Caco-2 (cell line): ENCODE measurements around the gene CDC42SE2. TPM values are rescaled to one million over a fixed set of nuclear protein-coding genes. Genes with fewer than 3 reads are reported as not detected.

Source experiments
- BruUV-seq: library from RNA; stranded (reverse); fragments of 400-500 nt; replicated peaks from 2 replicates; lab custom pipeline; 2021; lab: Mats Ljungman, UMichigan
- CTCF ChIA-PET: fragments of 300-600 bp; sonication (Branson Sonifier 250); formaldehyde crosslinking; loops from one replicate; lab custom pipeline; 2022; ENCODE audit warnings: antibody characterized with exemption; lab: Charles Lee
- POLR2A ChIA-PET: fragments of 300-600 bp; sonication (Branson Sonifier 250); formaldehyde crosslinking; loops from one replicate; lab custom pipeline; 2022; ENCODE audit warnings: antibody characterized with exemption; lab: Charles Lee
- DNase-seq, 2 experiments: peaks; one replicate each; pipeline versions ENCODE4 v3.0.0 to v3.0.0-alpha.2; 2020 to 2022
- H3K27me3 ChIP-seq: replicated peaks from 2 replicates; pipeline ENCODE4 v1.6.0; 2011; ENCODE audit warnings: low read length; ENCODE audit not compliant: control insufficient read depth, insufficient read depth
- H3K36me3 ChIP-seq: 2 replicates; pipeline ENCODE4 v1.5.1; 2011; ENCODE audit warnings: low read length; ENCODE audit not compliant: control insufficient read depth, insufficient read depth
- H3K4me1 ChIP-seq: fragments of 250-450 bp; sonication (Bioruptor Pico); 2 replicates; pipeline ENCODE4 v1.5.1; 2020; ENCODE audit warnings: mild to moderate bottlenecking
- H3K4me3 ChIP-seq: 2 replicates; pipeline ENCODE4 v1.5.1; 2011; ENCODE audit warnings: low read depth, mild to moderate bottlenecking, control low read depth, low read length
- H3K9me3 ChIP-seq: fragments of 250-450 bp; sonication (Bioruptor Pico); 2 replicates; pipeline ENCODE4 v1.5.1; 2020; ENCODE audit warnings: mild to moderate bottlenecking, moderate library complexity
- H3K27ac Mint-ChIP-seq: one replicate; pipeline ENCODE4 v1.8.0; 2022; ENCODE audit warnings: mixed read lengths; ENCODE audit not compliant: unreplicated experiment
- H3K27me3 Mint-ChIP-seq: one replicate; pipeline ENCODE4 v1.8.0; 2022; ENCODE audit warnings: mixed read lengths; ENCODE audit not compliant: insufficient read depth, unreplicated experiment
- H3K36me3 Mint-ChIP-seq: one replicate; pipeline ENCODE4 v1.8.0; 2022; ENCODE audit warnings: mild to moderate bottlenecking, mixed read lengths; ENCODE audit not compliant: insufficient read depth, unreplicated experiment
- H3K4me1 Mint-ChIP-seq: one replicate; pipeline ENCODE4 v1.8.0; 2022; ENCODE audit warnings: low read depth, mixed read lengths; ENCODE audit not compliant: unreplicated experiment
- H3K4me3 Mint-ChIP-seq: one replicate; pipeline ENCODE4 v1.8.0; 2022; ENCODE audit warnings: mild to moderate bottlenecking, moderate library complexity, mixed read lengths; ENCODE audit not compliant: unreplicated experiment
- H3K9me3 Mint-ChIP-seq: one replicate; pipeline ENCODE4 v1.8.0; 2022; ENCODE audit warnings: mixed read lengths; ENCODE audit not compliant: unreplicated experiment
- intact Hi-C: fragments of 100-400 bp; cut with micrococcal nuclease; formaldehyde crosslinking; loops from one replicate; pipeline ENCODE4 v1.10.0; 2022; ENCODE audit not compliant: unreplicated experiment
- total RNA-seq: library from RNA; stranded (reverse); gene quantifications from 2 replicates; pipeline ENCODE4 v1.2.3, GENCODE V29; 2022
- TF ChIP-seq, protein P1 (sequence below), 2 experiments: fragments of 200-600 bp in 1 of 2; IDR thresholded peaks; 1 replicate in 1 of 2; 2 replicates in 1 of 2; pipeline versions ENCODE4 v1.5.1 to v1.8.0; 2011 to 2022; ENCODE audit warnings: antibody characterized with exemption in 1 of 2, control low read depth in 1 of 2, inconsistent platforms in 1 of 2, low read depth in 1 of 2, low read length in 1 of 2, mild to moderate bottlenecking in 1 of 2, moderate library complexity in 1 of 2; ENCODE audit not compliant: insufficient read depth in 1 of 2, severe bottlenecking in 1 of 2, unreplicated experiment in 1 of 2

The CDC42SE2 gene
- total RNA-seq, 1 experiment from 2014 or later, result 39.4 TPM

DNA sequence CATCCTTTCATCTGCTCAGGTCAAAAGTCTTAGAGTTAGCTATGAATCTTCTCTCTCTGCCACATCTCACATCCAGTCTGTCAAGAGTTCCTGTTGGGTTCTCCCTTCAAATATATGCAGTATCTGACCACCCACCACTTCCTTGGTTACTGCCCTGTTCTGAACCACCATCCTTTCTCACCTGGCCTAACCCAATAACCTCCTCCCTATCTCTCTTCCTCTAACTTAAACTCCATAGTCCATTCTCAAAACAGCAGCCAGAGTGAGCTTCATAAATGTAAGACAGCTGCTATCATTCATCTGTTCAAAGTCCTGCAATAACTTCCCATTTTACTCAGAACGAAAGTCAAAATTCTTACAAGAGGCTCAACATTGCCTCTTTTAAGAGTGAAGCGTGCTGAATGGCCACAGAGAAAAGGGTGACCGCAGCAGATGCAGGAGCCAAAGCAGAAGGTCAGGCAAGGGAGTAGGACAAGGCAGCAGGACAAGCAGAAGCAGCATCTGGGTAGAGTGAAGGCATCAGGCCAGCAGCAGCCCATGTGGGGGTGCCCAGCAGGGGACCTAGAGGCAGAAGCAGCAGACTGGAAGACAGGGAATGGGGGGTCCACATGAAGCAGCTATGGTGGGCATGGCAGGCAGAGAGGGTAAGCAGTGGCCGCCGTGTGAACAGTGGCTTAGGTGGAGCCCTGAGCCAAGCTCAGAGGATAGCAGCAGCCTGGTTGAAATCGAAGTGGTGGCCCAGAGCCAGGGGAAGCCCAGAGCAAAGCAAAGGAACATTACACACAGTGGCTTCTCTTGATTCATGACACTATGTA lies 39.3 kb upstream of the CDC42SE2 start:
- H3K27me3 Mint-ChIP-seq, result no peaks in the 10 kb centered on the region
- Histone ChIP-seq H3K36me3 (no peaks in the 10 kb centered on the region), H3K27me3 (no peaks in the 10 kb centered on the region; the same call in 1 of the 2 replicates), H3K4me1 (no peaks in the 10 kb centered on the region), H3K9me3 (no peaks in the 10 kb centered on the region), H3K4me3 (no peak overlapping the region)
- POLR2A ChIA-PET, result no interaction called here
- no peaks in the 10 kb centered on the region for H3K4me1 Mint-ChIP-seq
- no peaks in the 10 kb centered on the region for H3K36me3 Mint-ChIP-seq
- TF ChIP-seq, protein P1, sequence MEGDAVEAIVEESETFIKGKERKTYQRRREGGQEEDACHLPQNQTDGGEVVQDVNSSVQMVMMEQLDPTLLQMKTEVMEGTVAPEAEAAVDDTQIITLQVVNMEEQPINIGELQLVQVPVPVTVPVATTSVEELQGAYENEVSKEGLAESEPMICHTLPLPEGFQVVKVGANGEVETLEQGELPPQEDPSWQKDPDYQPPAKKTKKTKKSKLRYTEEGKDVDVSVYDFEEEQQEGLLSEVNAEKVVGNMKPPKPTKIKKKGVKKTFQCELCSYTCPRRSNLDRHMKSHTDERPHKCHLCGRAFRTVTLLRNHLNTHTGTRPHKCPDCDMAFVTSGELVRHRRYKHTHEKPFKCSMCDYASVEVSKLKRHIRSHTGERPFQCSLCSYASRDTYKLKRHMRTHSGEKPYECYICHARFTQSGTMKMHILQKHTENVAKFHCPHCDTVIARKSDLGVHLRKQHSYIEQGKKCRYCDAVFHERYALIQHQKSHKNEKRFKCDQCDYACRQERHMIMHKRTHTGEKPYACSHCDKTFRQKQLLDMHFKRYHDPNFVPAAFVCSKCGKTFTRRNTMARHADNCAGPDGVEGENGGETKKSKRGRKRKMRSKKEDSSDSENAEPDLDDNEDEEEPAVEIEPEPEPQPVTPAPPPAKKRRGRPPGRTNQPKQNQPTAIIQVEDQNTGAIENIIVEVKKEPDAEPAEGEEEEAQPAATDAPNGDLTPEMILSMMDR (IDR thresholded peaks at IDR 0.05; ENCODE audit: insufficient read depth in 1 of 2, low read depth in 1 of 2, low read length in 1 of 2, severe bottlenecking in 1 of 2, unreplicated experiment in 1 of 2), result no peak
- intact Hi-C loops, result no loop called here
- no peak overlapping the region for H3K27ac Mint-ChIP-seq
- CTCF ChIA-PET, result no interaction called here
- no peak for DNase-seq
- no TSS peak for BruUV-seq
- H3K4me3 Mint-ChIP-seq, result no peak overlapping the region
- H3K9me3 Mint-ChIP-seq, result no peaks in the 10 kb centered on the region

DNA sequence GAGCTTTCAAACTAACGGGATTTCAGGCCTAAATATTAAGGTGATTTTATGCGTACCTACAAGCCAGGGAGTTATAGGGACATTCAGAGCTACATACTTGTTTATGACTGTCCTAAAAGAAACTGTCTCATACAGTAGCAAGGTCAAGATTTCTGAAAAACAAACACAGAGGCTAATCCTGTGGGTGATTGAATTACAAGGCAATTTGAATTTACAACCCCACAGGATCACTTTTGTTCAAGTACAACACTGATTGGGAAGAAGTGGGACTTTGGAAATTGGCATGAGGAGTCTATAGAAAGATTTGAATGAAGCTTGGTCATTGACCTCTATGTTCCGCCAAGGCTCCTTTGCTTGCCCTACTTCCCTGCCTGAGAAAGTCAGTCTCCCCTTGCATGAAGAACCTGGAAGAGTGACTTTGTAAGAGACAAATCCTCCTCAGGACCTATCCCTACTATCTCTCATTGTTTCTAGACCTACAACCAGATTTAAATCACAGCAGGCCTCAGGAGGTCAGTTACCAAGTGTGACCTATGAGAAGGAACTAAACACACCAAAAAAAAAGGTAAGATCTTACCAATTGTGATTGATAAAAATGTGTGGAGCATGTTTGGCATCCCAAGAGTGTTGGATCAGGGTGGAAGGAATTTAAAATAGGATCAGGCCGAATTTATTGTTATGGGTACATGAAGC lies 38.4 kb upstream of the CDC42SE2 start:
- ChIA-PET CTCF (no interaction called here), POLR2A (no interaction called here)
- no peaks in the 10 kb centered on the region for H3K4me1 ChIP-seq
- H3K36me3 ChIP-seq, result no peaks in the 10 kb centered on the region
- Mint-ChIP-seq H3K4me1 (no peaks in the 10 kb centered on the region), H3K27ac (no peak overlapping the region), H3K27me3 (no peaks in the 10 kb centered on the region), H3K36me3 (no peaks in the 10 kb centered on the region), H3K9me3 (no peaks in the 10 kb centered on the region), H3K4me3 (no peak overlapping the region)
- H3K4me3 ChIP-seq, result no peak overlapping the region
- TF ChIP-seq, protein P1 (IDR thresholded peaks at IDR 0.05; ENCODE audit: insufficient read depth in 1 of 2, low read depth in 1 of 2, low read length in 1 of 2, severe bottlenecking in 1 of 2, unreplicated experiment in 1 of 2), result no peak
- DNase-seq, result no peak
- BruUV-seq, result no TSS peak
- H3K9me3 ChIP-seq, result no peaks in the 10 kb centered on the region
- H3K27me3 ChIP-seq, result no peaks in the 10 kb centered on the region; the same call in 1 of the 2 replicates
- intact Hi-C loops, result no loop called here

DNA sequence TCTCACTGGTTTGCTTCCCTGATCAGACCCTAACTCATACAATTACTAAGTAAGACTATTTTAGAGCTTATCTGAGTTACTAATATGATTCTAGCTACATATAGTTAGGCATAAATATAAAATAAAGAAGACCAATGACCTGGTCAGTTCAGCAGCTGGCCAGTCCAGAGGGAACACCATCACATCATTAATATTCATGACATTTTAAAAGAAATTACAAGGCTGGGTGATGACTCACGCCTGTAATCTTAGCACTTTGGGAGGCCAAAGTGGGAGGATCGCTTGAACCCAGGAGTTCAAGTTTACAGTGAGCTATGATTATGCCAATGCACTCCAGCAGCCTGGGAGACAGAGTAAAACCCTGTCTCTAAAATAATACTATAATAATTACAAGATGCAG lies 37.0 kb upstream of the CDC42SE2 start:
- Mint-ChIP-seq H3K27ac (no peak overlapping the region), H3K36me3 (no peaks in the 10 kb centered on the region), H3K27me3 (no peaks in the 10 kb centered on the region), H3K4me3 (no peak overlapping the region), H3K9me3 (no peaks in the 10 kb centered on the region), H3K4me1 (no peaks in the 10 kb centered on the region)
- POLR2A ChIA-PET, result no interaction called here
- TF ChIP-seq, protein P1 (IDR thresholded peaks at IDR 0.05; ENCODE audit: insufficient read depth in 1 of 2, low read depth in 1 of 2, low read length in 1 of 2, severe bottlenecking in 1 of 2, unreplicated experiment in 1 of 2), result no peak
- no peak for DNase-seq
- CTCF ChIA-PET, result no interaction called here
- Histone ChIP-seq H3K9me3 (no peaks in the 10 kb centered on the region), H3K4me3 (no peak overlapping the region), H3K36me3 (no peaks in the 10 kb centered on the region), H3K27me3 (no peaks in the 10 kb centered on the region; the same call in 1 of the 2 replicates), H3K4me1 (no peaks in the 10 kb centered on the region)
- no TSS peak for BruUV-seq
- intact Hi-C loops, result no loop called here
